ENCODE results near the gene EFNA2.
"Not testable (repeated sequence)": the region's sequence is repeated elsewhere in the genome, so short reads cannot be mapped to it uniquely, and the experiment has no call there.

Gene EFNA2

DNA sequence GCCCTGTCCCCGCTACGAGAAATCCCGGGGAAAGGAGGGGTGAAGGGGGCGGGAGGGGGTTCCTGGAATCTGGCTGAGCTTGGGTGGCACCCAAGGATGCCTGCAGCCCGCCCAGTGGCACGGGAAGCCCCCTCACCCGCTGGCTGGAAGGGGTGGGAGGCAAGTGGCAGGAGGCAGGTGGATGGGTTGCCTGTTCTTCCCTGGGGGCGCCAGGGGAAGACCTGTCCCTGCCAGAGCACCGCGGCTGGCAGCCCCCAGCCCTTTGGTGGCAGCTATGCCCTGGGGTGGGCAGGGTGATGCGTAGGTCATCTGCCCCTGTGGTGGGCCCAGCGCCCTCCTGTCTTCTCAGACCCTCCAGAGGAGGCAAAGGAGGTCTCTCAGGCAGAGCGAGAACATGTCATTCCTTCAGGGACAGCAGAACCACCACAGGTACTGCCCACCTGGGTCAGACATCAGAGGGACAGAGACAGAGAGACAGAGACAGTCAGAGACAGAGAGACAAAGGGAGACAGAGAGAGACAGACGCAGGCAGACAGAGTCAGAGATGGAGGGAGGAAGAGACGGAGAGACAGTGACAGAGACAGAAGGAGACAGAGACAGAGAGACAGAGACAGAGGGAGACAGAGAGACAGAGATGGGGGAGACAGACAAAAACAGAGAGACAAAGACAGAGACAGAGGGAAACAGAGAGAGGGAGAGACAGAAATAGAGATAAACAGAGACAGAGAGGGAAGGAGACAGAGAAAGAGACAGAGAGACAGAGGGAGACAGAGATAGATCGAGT lies 36.7 kb downstream of the EFNA2 start:
- no peak for DNase-seq

- DNase-seq, result no peak
Measured at GRCh38 chr19:1324249-1324805, 38.7 kb downstream of the EFNA2 start.

- no peak for DNase-seq
Measured at GRCh38 chr19:1324806-1325567, 39.3 kb downstream of the EFNA2 start.

- DNase-seq, result no peak
Measured at GRCh38 chr19:1325568-1326294, 40.1 kb downstream of the EFNA2 start.

GRCh38 chr19:1327125-1327524 lies 41.5 kb downstream of the EFNA2 start:
- no peak for DNase-seq

DNA sequence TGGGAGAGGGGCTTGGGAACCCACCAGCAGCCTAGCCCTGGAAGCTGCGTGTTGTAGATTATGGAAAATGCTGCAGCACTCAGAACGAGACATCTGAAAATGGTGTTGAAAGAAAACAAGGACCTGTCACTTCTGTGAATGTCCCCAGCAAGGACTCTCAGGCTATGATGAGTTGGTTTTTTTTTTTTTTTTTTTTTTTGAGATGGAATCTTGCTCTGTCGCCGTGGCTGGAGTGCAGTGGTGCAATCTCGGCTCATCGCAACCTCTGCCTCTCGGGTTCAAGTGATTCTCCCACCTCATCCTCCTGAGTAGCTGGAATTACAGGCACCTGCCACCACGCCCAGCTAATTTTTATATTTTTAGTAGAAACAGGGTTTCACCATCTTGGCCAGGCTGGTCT lies 46.5 kb downstream of the EFNA2 start:
- DNase-seq, result not testable (repeated sequence)

GRCh38 chr19:1336079-1336684 lies 50.5 kb downstream of the EFNA2 start:
- DNase-seq, result no peak

GRCh38 chr19:1340681-1341469 lies 55.2 kb downstream of the EFNA2 start:
- no peak for DNase-seq

GRCh38 chr19:1343041-1343440 lies 57.4 kb downstream of the EFNA2 start:
- no peak for DNase-seq

DNA sequence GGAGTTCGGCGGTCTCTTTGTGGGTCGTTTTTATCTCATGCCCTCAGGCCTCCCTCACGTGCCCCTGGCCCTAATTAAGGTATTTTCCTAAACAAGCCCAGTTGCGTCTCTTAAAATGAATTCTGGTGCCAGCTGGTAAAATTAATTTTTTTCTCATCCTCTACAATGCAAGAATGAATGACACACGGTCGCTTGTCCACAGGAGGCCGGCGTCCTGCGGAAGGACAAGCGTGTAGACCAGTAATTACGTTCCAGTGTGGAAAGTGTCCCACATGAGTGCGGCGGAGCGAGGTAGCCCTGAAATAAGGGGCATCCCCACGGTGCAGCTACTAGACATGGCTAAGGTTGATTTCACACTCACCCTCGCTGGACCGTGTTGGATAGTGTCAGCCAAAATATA lies 63.5 kb downstream of the EFNA2 start:
- no peak for DNase-seq

- DNase-seq, result no peak
Measured at GRCh38 chr19:1350867-1351266, 65.2 kb downstream of the EFNA2 start.
